Muscle of leg (tissue), 11 donors: ENCODE results near the gene PTP4A2. TPM values are rescaled to one million over a fixed set of nuclear protein-coding genes. Genes with fewer than 3 reads are reported as not detected.
A peak's percentile ranks its signal among the peaks of the same experiment; 100 is the strongest.

Experiments
- DNase-seq: peaks from one replicate; pipeline ENCODE4 v3.0.0; 2013
- H3K27ac ChIP-seq: one replicate; pipeline ENCODE4 v1.5.1; 2013; ENCODE audit warnings: mild to moderate bottlenecking, low read length, control low read depth
- H3K27me3 ChIP-seq: one replicate; pipeline ENCODE4 v1.6.1; 2013; ENCODE audit warnings: low read length; ENCODE audit not compliant: control insufficient read depth, insufficient read depth
- H3K36me3 ChIP-seq: one replicate; pipeline ENCODE4 v1.6.1; 2013; ENCODE audit warnings: low read length; ENCODE audit not compliant: control insufficient read depth, insufficient read depth
- H3K4me1 ChIP-seq: one replicate; pipeline ENCODE4 v1.6.1; 2013; ENCODE audit warnings: low read length; ENCODE audit not compliant: control insufficient read depth, insufficient read depth
- H3K4me3 ChIP-seq: one replicate; pipeline ENCODE4 v1.5.1; 2013; ENCODE audit warnings: low read length, control low read depth
- H3K9me3 ChIP-seq: replicated peaks from 2 replicates; pipeline ENCODE4 v1.6.1; 2013; ENCODE audit warnings: low read depth, low read length; ENCODE audit not compliant: control insufficient read depth
- WGBS: methylation state at CpG from one replicate; pipeline ENCODE4 v1.1.5; 2013; ENCODE audit warnings: missing lambda C conversion rate; ENCODE audit not compliant: insufficient coverage; 5-methylcytosine and 5-hydroxymethylcytosine counted together
- polyA plus RNA-seq, 8 donors: library from polyadenylated mRNA; unstranded; fragments of 120-200 nt; gene quantifications; one replicate each; pipeline versions ENCODE4 v1.2.1 to v1.2.3, GENCODE V29; 2013; ENCODE audit warnings: inconsistent platforms in 1 of 8, low replicate concordance in 1 of 8; ENCODE audit not compliant: insufficient read length in 8 of 8, insufficient read depth in 1 of 8
- total RNA-seq: library from RNA; stranded (reverse); fragments of 120-200 nt; gene quantifications from one replicate; pipeline ENCODE4 v1.2.4, GENCODE V29; 2013

PTP4A2 gene
- total and polyA plus RNA-seq, 9 donors, result 147 to 260 (median 203) TPM

DNA sequence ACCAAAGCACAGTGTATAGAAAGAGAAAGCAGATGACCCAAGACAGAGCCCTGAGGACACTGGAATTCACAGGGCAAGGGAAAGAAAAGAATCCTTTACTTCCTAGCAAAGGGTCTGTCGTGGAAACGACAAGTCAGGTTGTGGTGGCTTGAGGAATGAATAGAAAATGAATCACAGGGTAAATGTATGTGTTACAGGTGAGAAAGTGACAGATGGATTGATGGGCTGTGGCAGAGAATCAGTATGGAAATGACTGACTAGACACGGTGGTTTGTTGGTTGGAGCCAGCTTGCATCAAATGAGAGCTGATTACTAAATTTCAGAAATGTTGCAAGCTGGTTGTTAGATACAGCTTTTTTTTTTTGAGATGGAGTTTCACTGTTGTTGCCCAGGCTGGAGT, 46.9 kb downstream of the PTP4A2 start:
- 66% methylated on average over 3 of the region's 3 CpGs for WGBS
- Histone ChIP-seq H3K4me3 (no peak overlapping the region), H3K4me1 (no peaks in the 10 kb centered on the region), H3K27ac (no peak overlapping the region), H3K36me3 (no peaks in the 10 kb centered on the region), H3K27me3 (no peaks in the 10 kb centered on the region), H3K9me3 (peaks cover 2% of the 10 kb centered on the region)
- no peak for DNase-seq

DNA sequence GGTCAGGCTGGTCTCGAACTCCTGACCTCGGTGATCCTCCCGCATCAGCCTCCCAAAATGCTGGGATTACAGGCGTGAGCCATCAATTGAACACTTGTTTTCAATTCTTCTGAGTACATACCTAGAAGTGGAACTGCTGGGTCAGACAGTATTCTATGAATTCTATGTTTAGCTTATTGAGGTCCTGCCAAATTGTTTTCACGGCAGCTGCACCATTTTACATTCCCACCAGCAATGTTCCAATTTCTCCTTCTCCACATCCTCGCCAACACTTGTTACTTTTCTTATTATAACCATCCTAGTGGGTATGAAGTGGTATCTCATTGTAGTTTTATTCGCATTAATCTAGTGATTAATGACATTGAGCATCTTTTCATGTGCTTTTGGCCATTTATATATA, 49.9 kb downstream of the PTP4A2 start:
- Histone ChIP-seq H3K4me3 (no peak overlapping the region), H3K36me3 (no peaks in the 10 kb centered on the region), H3K27ac (no peak overlapping the region), H3K4me1 (no peaks in the 10 kb centered on the region), H3K9me3 (no peaks in the 10 kb centered on the region), H3K27me3 (no peaks in the 10 kb centered on the region)
- peak; percentile 31 for DNase-seq
- WGBS, result 100% methylated on average over 1 of the region's 7 CpGs

DNA sequence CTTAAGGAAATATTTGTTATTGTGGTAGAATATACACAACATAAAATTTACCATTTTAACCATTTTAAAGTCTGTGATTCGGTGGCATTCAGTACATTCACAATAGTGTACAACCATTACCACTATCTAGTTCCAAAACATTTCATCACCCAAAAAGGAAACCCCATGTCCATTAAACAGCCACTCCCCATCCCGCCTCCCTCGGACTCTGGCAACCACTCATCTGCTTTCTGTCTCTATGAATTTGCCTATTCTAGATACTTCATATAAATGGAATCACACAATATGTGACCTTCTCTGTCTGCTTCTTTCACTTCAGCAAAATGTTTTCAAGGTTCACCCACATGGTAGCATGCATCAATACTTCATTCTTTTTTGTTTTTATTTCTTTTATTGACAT, 51.3 kb downstream of the PTP4A2 start:
- Histone ChIP-seq H3K4me3 (no peak overlapping the region), H3K27me3 (no peaks in the 10 kb centered on the region), H3K36me3 (no peaks in the 10 kb centered on the region), H3K9me3 (no peaks in the 10 kb centered on the region), H3K4me1 (no peaks in the 10 kb centered on the region), H3K27ac (no peak overlapping the region)
- 74% methylated on average over 3 of the region's 3 CpGs for WGBS
- DNase-seq, result no peak

DNA sequence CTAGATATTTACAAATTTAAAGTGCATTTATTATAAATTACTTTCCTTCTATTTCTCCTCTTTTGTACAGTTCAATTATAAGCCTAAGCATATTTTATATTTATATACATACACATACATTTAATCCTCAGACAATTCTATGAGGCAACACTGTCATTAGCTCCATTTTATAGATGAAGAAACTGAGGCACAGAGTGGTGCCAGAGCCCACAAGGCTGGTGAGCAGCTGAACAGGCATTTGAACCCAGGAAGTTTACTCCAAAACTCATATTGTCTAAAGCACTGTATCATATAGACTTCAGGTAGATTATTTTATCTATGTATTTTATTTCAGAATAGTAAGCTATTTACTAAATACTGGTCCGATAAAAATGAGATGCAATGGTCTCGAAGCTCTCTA, 52.3 kb downstream of the PTP4A2 start:
- WGBS, result 100% methylated on average over 2 of the region's 2 CpGs
- H3K4me1 ChIP-seq, result no peaks in the 10 kb centered on the region
- no peak overlapping the region for H3K4me3 ChIP-seq
- H3K27me3 ChIP-seq, result no peaks in the 10 kb centered on the region
- H3K36me3 ChIP-seq, result no peaks in the 10 kb centered on the region
- no peak for DNase-seq
- H3K27ac ChIP-seq, result no peak overlapping the region
- no peaks in the 10 kb centered on the region for H3K9me3 ChIP-seq

DNA sequence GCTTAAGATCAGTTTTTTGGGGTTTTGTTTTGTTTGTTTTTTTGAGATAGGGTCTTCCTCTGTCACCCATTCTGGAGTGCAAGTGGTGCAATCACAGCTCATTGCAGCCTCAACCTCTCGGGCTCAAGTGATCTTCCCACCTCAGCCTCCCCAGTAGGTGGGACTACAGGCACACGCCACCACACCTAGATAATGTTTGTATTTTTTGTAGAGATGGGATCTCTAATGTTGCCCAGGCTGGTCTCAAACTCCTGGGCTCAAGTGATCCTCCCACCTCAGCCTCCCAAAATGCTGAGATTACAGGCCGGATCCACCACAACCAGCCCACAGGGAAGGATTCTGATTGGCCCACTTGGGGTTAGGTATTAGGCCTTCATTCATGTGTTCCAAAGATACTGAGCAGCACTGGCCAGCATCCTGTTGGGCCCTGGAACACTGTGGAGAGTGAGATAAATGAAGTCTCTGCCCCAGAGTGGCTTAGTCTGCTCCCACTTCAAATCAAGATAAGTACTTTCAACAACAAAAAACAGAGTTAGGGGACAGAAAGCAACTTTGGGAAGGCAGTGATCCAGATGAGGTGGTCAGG, 54.7 kb downstream of the PTP4A2 start:
- no peak for DNase-seq
- H3K9me3 ChIP-seq, result no peaks in the 10 kb centered on the region
- no peaks in the 10 kb centered on the region for H3K36me3 ChIP-seq
- no peak overlapping the region for H3K4me3 ChIP-seq
- no peaks in the 10 kb centered on the region for H3K27me3 ChIP-seq
- H3K27ac ChIP-seq, result no peak overlapping the region
- H3K4me1 ChIP-seq, result no peaks in the 10 kb centered on the region
- no CpG with 5 or more reads among the region's 3 CpGs for WGBS

DNA sequence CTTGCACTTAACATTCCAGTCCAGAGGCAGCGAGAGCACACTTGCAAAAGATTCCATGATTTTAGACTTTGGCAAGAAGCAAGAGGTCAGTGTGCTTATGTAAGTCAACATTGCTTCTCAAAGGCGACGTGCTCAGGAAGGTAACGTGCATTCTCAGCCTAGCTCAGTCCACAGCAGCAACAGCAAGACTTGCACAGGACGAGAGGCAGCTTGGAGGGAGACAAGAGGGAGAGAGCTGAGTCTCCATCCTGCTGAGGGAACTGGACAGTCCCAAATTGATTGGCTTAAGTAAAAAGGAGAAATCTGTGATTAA, 56.5 kb downstream of the PTP4A2 start:
- Histone ChIP-seq H3K9me3 (no peaks in the 10 kb centered on the region), H3K4me1 (peaks cover 6% of the 10 kb centered on the region), H3K36me3 (no peaks in the 10 kb centered on the region), H3K27me3 (no peaks in the 10 kb centered on the region), H3K4me3 (no peak overlapping the region), H3K27ac (no peak overlapping the region)
- WGBS, result 49% methylated on average over 4 of the region's 5 CpGs
- no peak for DNase-seq

DNA sequence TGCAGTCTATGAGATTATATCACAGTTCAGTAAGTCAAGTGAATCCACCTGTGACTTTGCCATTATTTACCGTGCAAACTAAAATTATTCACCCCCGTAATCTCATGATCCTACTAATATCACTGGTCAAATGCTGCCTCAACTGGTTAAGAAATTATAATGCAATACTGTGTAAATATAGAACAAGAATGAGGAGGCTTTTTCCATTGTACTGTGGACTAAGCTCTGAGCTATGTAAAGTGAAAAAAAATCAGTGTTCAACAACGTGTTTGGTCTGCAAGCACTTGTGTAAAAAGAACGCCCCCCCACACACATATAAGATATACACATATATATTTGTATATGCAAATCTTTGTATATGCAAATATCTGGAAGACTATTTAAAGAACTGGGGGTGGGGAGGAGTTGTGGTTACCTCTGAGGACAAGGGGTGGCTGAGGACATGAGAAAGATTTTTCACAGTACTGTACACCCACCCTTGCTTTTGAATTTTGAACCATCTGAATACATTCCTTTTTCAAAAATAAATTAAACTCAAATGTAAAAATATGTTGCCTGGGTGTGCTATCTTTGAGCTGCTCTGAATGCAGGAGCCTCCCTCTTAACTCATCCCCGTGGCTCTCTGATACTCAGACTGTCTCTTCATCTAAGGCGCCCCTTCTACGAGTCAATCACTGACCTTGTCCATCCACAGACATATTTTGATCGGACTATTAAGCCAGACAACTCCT, 57.0 kb downstream of the PTP4A2 start:
- H3K9me3 ChIP-seq, result no peaks in the 10 kb centered on the region
- 63% methylated on average over 3 of the region's 8 CpGs for WGBS
- H3K27ac ChIP-seq, result no peak overlapping the region
- H3K4me1 ChIP-seq, result peaks cover 6% of the 10 kb centered on the region
- no peaks in the 10 kb centered on the region for H3K36me3 ChIP-seq
- no peak for DNase-seq
- H3K4me3 ChIP-seq, result no peak overlapping the region
- no peaks in the 10 kb centered on the region for H3K27me3 ChIP-seq

DNA sequence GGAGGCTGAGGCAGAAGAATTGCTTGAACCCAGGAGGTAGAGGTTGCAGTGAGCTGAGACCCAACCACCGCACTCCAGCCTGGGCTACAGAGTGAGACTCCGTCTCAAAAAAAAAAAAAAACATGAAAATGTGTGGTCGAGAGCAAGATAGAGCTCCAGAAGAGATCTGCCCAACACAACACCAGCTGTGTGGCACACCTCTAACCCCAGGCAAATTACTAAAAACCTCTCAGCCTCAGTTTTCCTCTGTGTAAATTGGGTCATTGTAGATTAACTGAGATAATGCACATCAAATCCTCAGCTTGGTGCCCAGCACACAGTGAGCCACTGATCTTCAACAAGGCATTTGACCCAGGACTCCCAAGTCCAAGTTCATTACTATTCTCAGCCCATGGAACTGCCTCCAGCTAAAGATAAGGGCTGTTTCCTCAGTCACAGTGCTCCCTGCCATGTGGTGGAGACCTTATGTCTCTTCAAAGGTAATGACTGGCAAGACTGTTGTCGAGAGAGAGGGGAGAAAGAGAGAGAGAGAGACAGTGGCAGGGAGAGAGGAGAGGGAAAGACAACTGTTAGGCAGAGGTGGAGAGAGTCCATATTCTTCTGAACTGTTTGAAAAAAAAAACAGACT, 58.1 kb downstream of the PTP4A2 start:
- Histone ChIP-seq H3K27me3 (no peaks in the 10 kb centered on the region), H3K36me3 (no peaks in the 10 kb centered on the region), H3K9me3 (no peaks in the 10 kb centered on the region), H3K27ac (no peak overlapping the region), H3K4me3 (no peak overlapping the region), H3K4me1 (peaks cover 6% of the 10 kb centered on the region)
- 33% methylated on average over 1 of the region's 4 CpGs for WGBS
- no peak for DNase-seq

DNA sequence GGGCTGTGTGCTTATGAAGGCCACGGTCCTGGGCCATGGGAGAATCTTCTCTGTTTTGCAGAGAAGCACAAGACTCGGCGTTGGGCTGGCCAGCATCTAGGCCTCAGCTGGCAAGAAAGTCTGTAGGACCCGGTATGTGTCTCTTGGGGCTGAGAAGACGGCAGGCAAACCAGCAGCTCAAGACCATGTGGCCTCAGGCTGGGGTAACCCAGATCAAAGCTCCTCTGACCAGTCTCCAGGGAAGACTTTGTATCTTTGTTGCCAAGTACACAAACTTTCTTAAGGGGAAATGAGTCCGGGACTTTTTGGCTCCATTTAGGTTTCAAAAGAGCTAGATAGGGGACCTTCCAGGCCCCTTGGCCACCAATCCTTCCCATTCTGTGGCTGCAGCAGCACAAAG, 60.1 kb downstream of the PTP4A2 start:
- Histone ChIP-seq H3K4me1 (peaks cover 6% of the 10 kb centered on the region), H3K9me3 (peaks cover under 1% of the 10 kb centered on the region), H3K27ac (no peak overlapping the region), H3K27me3 (no peaks in the 10 kb centered on the region), H3K4me3 (no peak overlapping the region), H3K36me3 (no peaks in the 10 kb centered on the region)
- peak; percentile 18 for DNase-seq
- WGBS, result 44% methylated on average over 5 of the region's 6 CpGs

DNA sequence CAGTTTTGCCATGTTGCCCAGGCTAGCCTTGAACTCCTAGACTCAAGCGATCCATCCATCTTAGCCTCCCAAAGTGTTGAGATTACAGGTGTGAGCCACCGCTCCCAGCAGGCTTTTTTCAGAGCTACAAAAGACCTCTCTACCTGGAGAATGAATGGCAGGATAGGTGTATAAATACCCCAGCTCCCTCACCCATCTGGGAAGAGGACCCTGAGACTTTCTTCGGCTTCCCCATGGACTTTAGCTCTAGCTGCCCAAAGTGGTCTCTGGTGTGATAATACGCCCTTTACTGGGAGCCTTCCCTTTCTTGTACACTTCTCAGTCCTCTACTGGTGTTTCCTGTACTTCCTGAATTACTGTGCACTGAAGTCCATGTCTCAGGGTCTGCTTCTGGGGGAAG, 60.6 kb downstream of the PTP4A2 start:
- Histone ChIP-seq H3K36me3 (no peaks in the 10 kb centered on the region), H3K4me1 (peaks cover 6% of the 10 kb centered on the region), H3K27me3 (no peaks in the 10 kb centered on the region), H3K27ac (no peak overlapping the region), H3K9me3 (peaks cover 3% of the 10 kb centered on the region), H3K4me3 (no peak overlapping the region)
- WGBS, result no CpG with 5 or more reads among the region's 4 CpGs
- DNase-seq, result no peak
